Stimulated activated CD8-positive, alpha-beta memory T cell treated with anti-CD3 and anti-CD28 coated beads, Interleukin-4, amount 100 ng/mL, for 4 hours (primary cell): Measurements from ENCODE around the gene SRF.

Experiments used
- DNase-seq, 2 donors: peaks; one replicate each; pipeline ENCODE4 v3.0.0-alpha.2; 2020; ENCODE audit warnings: low read depth in 2 of 2, low spot score in 1 of 2

The SRF gene

GRCh38 chr6:43216200-43216599 is 45.1 kb downstream of the SRF start:
- no peak for DNase-seq

- no peak for DNase-seq
Observed at GRCh38 chr6:43217351-43217750, 46.3 kb downstream of the SRF start.

GRCh38 chr6:43219119-43219518 is 48.0 kb downstream of the SRF start:
- no peak for DNase-seq

GRCh38 chr6:43219814-43220213 is 48.7 kb downstream of the SRF start:
- DNase-seq: no peak

- no peak for DNase-seq
Observed at GRCh38 chr6:43220439-43220951, 49.4 kb downstream of the SRF start.

- DNase-seq: no peak
Observed at GRCh38 chr6:43221046-43221972, 50.2 kb downstream of the SRF start.

- DNase-seq: no peak
Observed at GRCh38 chr6:43222418-43223059, 51.5 kb downstream of the SRF start.

GRCh38 chr6:43223175-43223574 is 52.1 kb downstream of the SRF start:
- DNase-seq: no peak

- DNase-seq: no peak
Observed at GRCh38 chr6:43226192-43226851, 55.3 kb downstream of the SRF start.

- peak; percentile 41 to 50 for DNase-seq
Observed at GRCh38 chr6:43228951-43229802, 58.1 kb downstream of the SRF start, which contains the start of gene DNPH1. TSS of gene DNPH1 (minus strand) at chr6:43229481. CDS start at chr6:43229456, 25 bp downstream.

- DNase-seq: no peak
Observed at GRCh38 chr6:43229803-43230620, 58.9 kb downstream of the SRF start.

GRCh38 chr6:43231053-43231452 is 60.0 kb downstream of the SRF start:
- no peak for DNase-seq
